WTC11 (cell line): Measurements from ENCODE around the gene C6orf132. TPM values are rescaled to one million over a fixed set of nuclear protein-coding genes. Genes with fewer than 3 reads are reported as not detected.
"Not testable (repeated sequence)": the region's sequence is repeated elsewhere in the genome, so short reads cannot be mapped to it uniquely, and the experiment has no call there.

Experiments used
- ATAC-seq: fragments of 200-7000 bp; cut with Tn5 transposase; 2 replicates; pipeline ENCODE4 v1.10.0; 2021; ENCODE audit warnings: mild to moderate bottlenecking, moderate library complexity
- CTCF ChIA-PET: fragments of 300-600 bp; sonication (Branson Sonifier 250); formaldehyde crosslinking; loops from one replicate; lab custom pipeline; 2021; ENCODE audit warnings: antibody characterized with exemption; lab: Charles Lee
- POLR2A ChIA-PET: fragments of 350-600 bp; sonication (Branson Sonifier 250); formaldehyde crosslinking; loops from one replicate; lab custom pipeline; 2021; ENCODE audit warnings: antibody characterized with exemption; lab: Charles Lee
- DNase-seq: peaks from one replicate; pipeline ENCODE4 v3.0.0; 2021; ENCODE audit warnings: low spot score
- H3K27ac Mint-ChIP-seq: 2 replicates; pipeline ENCODE4 v1.8.0; 2021; ENCODE audit warnings: mixed read lengths
- H3K27me3 Mint-ChIP-seq: 2 replicates; pipeline ENCODE4 v1.8.0; 2021; ENCODE audit warnings: low read depth, mild to moderate bottlenecking, moderate library complexity, mixed read lengths
- H3K36me3 Mint-ChIP-seq: 2 replicates; pipeline ENCODE4 v1.8.0; 2021; ENCODE audit warnings: mixed read lengths
- H3K4me1 Mint-ChIP-seq: 2 replicates; pipeline ENCODE4 v1.8.0; 2022; ENCODE audit warnings: mixed read lengths
- H3K4me3 Mint-ChIP-seq: 2 replicates; pipeline ENCODE4 v1.8.0; 2021; ENCODE audit warnings: mild to moderate bottlenecking, moderate library complexity, mixed read lengths
- H3K9me3 Mint-ChIP-seq: 2 replicates; pipeline ENCODE4 v1.8.0; 2021; ENCODE audit warnings: mixed read lengths
- AFF4 ChIP-seq: sonication (generic); formaldehyde crosslinking; IDR thresholded peaks from 2 replicates; pipeline ENCODE4 v1.8.1; 2023; ENCODE audit warnings: mild to moderate bottlenecking, missing genetic modification reagents, borderline replicate concordance
- CDX4 ChIP-seq: fragments of 250-450 bp; sonication (Bioruptor Pico); IDR thresholded peaks from 2 replicates; pipeline ENCODE4 v1.9.0; 2021; ENCODE audit warnings: moderate library complexity, mild to moderate bottlenecking, inconsistent platforms, borderline replicate concordance
- FOXJ3 ChIP-seq: sonication (generic); formaldehyde crosslinking; IDR thresholded peaks from 2 replicates; pipeline ENCODE4 v1.9.0; 2021; ENCODE audit warnings: missing genetic modification reagents, mild to moderate bottlenecking, borderline replicate concordance
- GABPB1 ChIP-seq: sonication (generic); formaldehyde crosslinking; IDR thresholded peaks from 2 replicates; pipeline ENCODE4 v1.8.1; 2023; ENCODE audit warnings: mild to moderate bottlenecking, missing genetic modification reagents
- HMGA2 ChIP-seq: fragments of 250-450 bp; sonication (Bioruptor Pico); IDR thresholded peaks from 2 replicates; pipeline ENCODE4 v1.4.0; 2021; ENCODE audit warnings: mild to moderate bottlenecking, moderate library complexity
- IRF2 ChIP-seq: sonication (generic); formaldehyde crosslinking; IDR thresholded peaks from 2 replicates; pipeline ENCODE4 v1.8.0; 2022; ENCODE audit warnings: low read depth, missing genetic modification reagents, borderline replicate concordance
- MYBL2 ChIP-seq: sonication (generic); formaldehyde crosslinking; IDR thresholded peaks from 2 replicates; pipeline ENCODE4 v1.8.1; 2023; ENCODE audit warnings: mild to moderate bottlenecking, moderate library complexity, missing genetic modification reagents
- NFE2L1 ChIP-seq: sonication (generic); formaldehyde crosslinking; IDR thresholded peaks from 2 replicates; pipeline ENCODE4 v1.8.1; 2023; ENCODE audit warnings: missing genetic modification reagents
- PRRX2 ChIP-seq: fragments of 250-450 bp; sonication (Bioruptor Pico); IDR thresholded peaks from 2 replicates; pipeline ENCODE4 v1.8.0; 2021; ENCODE audit warnings: mild to moderate bottlenecking
- RELA ChIP-seq: sonication (generic); formaldehyde crosslinking; IDR thresholded peaks from 2 replicates; pipeline ENCODE4 v1.8.1; 2022; ENCODE audit warnings: missing genetic modification reagents, mild to moderate bottlenecking, borderline replicate concordance
- RORB ChIP-seq: fragments of 250-450 bp; sonication (Bioruptor Pico); IDR thresholded peaks from 2 replicates; pipeline ENCODE4 v1.9.0; 2021; ENCODE audit warnings: mild to moderate bottlenecking
- SMAD4 ChIP-seq: sonication (generic); formaldehyde crosslinking; IDR thresholded peaks from 2 replicates; pipeline ENCODE4 v1.8.0; 2022; ENCODE audit warnings: mild to moderate bottlenecking, missing genetic modification reagents
- SOX15 ChIP-seq: fragments of 250-450 bp; sonication (Bioruptor Pico); IDR thresholded peaks from 2 replicates; pipeline ENCODE4 v1.9.0; 2021; ENCODE audit warnings: mild to moderate bottlenecking
- SP1 ChIP-seq: sonication (generic); formaldehyde crosslinking; conservative IDR thresholded peaks from 2 replicates; pipeline ENCODE4 v1.8.1; 2022; ENCODE audit warnings: missing genetic modification reagents
- TEAD1 ChIP-seq: sonication (generic); formaldehyde crosslinking; IDR thresholded peaks from 2 replicates; pipeline ENCODE4 v1.8.0; 2022; ENCODE audit warnings: mild to moderate bottlenecking, missing genetic modification reagents
- ZMAT4 ChIP-seq: fragments of 250-450 bp; sonication (Bioruptor Pico); IDR thresholded peaks from 2 replicates; pipeline ENCODE4 v1.9.0; 2021; ENCODE audit warnings: mild to moderate bottlenecking
- ZNF263 ChIP-seq: sonication (generic); formaldehyde crosslinking; IDR thresholded peaks from 2 replicates; pipeline ENCODE4 v1.8.1; 2022; ENCODE audit warnings: low read depth, mild to moderate bottlenecking, moderate library complexity, missing genetic modification reagents
- ZNF671 ChIP-seq: fragments of 250-450 bp; sonication (Bioruptor Pico); IDR thresholded peaks from 2 replicates; pipeline ENCODE4 v1.8.0; 2021; ENCODE audit warnings: mild to moderate bottlenecking
- total RNA-seq: library from RNA; stranded (reverse); gene quantifications from 3 replicates; pipeline ENCODE4 v1.2.3, GENCODE V29; 2021
- TF ChIP-seq, protein P1 (sequence below): fragments of 200-600 bp; IDR thresholded peaks from 2 replicates; pipeline ENCODE4 v1.8.0; 2022; ENCODE audit warnings: antibody characterized with exemption
- TF ChIP-seq, protein P2 (sequence below): fragments of 250-450 bp; sonication (Bioruptor Pico); conservative IDR thresholded peaks from 2 replicates; pipeline ENCODE4 v1.9.0; 2021; ENCODE audit warnings: mild to moderate bottlenecking

C6orf132 gene
- total RNA-seq, 1 experiment from 2014 or later: 52.6 TPM

- TF ChIP-seq AFF4 (CRISPR knock-in tag) (no peak), TEAD1 (no peak), ZMAT4 (CRISPR knock-in tag) (no peak), RORB (no peak)
Observed at GRCh38 chr6:42171813-42172581, 29.6 kb upstream of the C6orf132 start (continued).

DNA sequence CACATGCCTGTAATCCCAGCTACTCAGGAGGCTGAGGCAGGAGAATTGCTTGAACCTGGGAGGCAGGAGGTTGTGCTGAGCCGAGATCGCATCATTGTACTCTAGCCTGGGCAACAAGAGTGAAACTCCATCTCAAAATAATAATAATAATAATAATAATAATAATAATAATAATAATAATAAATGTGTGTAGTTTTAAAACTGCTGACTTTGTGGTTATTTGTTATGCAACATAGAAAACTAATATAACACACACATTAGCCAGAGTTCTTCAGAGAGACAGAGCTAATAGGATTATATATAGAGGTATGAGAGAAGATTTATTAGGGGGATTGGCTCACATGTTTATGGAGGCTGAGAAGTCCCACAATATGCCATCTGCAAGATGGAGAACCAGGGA, 27.4 kb upstream of the C6orf132 start:
- TF ChIP-seq HMGA2 (CRISPR knock-in tag): peak; percentile 65
- H3K36me3 Mint-ChIP-seq, H3K4me3 Mint-ChIP-seq, H3K9me3 Mint-ChIP-seq, ATAC-seq, POLR2A ChIA-PET, DNase-seq, H3K27ac Mint-ChIP-seq: not testable (repeated sequence)
- Mint-ChIP-seq H3K4me1 (peaks cover 20% of the 10 kb centered on the region), H3K27me3 (peaks cover 11% of the 10 kb centered on the region)
- CTCF ChIA-PET: interaction anchor here (1.1 to 3.7 kb wide), 3 partner anchors 46 to 76 kb away, joined by 4 to 22 read pairs (median 14); partner anchors contain the start of gene MRPS10

DNA sequence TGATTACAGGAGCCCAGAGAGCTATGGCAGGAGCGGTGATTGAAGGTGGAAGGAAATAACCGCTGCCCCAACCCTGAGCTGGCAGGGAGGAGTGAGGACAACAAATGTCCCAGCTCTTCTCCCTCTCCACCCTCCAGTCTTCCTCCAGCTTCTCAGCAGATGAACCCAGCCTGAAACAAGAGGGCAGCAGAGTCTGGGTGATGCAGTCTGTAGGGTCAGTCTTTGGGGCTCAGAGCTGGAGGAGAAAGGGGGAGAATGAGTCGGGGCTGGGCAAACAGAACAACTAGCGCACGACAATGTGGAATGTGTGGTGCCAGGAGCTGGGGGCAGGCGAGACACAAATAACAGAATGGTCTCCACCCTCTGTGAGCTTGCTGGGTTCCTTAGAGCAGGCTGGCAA, 26.2 kb upstream of the C6orf132 start:
- peaks cover 28% of the 10 kb centered on the region for H3K4me1 Mint-ChIP-seq
- no peak for ATAC-seq
- no peak for TF ChIP-seq RELA (CRISPR knock-in tag)
- TF ChIP-seq NFE2L1 (CRISPR knock-in tag): no peak
- TF ChIP-seq GABPB1 (CRISPR knock-in tag): no peak
- no peak for TF ChIP-seq PRRX2 (CRISPR knock-in tag)
- no peak for TF ChIP-seq ZNF263 (CRISPR knock-in tag)
- no peak for TF ChIP-seq ZNF671 (CRISPR knock-in tag)
- TF ChIP-seq RORB: no peak
- TF ChIP-seq MYBL2 (CRISPR knock-in tag): no peak
- TF ChIP-seq SMAD4: no peak
- TF ChIP-seq IRF2 (CRISPR knock-in tag): no peak
- no peak for TF ChIP-seq SOX15
- DNase-seq: no peak
- no peak overlapping the region for H3K4me3 Mint-ChIP-seq
- H3K27ac Mint-ChIP-seq: no peak overlapping the region
- peaks cover 13% of the 10 kb centered on the region for H3K27me3 Mint-ChIP-seq
- H3K9me3 Mint-ChIP-seq: peaks cover 4% of the 10 kb centered on the region
- H3K36me3 Mint-ChIP-seq: no peaks in the 10 kb centered on the region
- ChIA-PET CTCF (interaction anchor here (0.6 to 2.8 kb wide), 10 partner anchors 9 to 82 kb away, joined by 3 to 22 read pairs (median 4); partner anchors contain the start of gene MRPS10), POLR2A (interaction anchor here (0.5 kb wide), 2 partner anchors 50 to 361 kb away, joined by 4 read pairs; no protein-coding TSS in a partner anchor)

DNA sequence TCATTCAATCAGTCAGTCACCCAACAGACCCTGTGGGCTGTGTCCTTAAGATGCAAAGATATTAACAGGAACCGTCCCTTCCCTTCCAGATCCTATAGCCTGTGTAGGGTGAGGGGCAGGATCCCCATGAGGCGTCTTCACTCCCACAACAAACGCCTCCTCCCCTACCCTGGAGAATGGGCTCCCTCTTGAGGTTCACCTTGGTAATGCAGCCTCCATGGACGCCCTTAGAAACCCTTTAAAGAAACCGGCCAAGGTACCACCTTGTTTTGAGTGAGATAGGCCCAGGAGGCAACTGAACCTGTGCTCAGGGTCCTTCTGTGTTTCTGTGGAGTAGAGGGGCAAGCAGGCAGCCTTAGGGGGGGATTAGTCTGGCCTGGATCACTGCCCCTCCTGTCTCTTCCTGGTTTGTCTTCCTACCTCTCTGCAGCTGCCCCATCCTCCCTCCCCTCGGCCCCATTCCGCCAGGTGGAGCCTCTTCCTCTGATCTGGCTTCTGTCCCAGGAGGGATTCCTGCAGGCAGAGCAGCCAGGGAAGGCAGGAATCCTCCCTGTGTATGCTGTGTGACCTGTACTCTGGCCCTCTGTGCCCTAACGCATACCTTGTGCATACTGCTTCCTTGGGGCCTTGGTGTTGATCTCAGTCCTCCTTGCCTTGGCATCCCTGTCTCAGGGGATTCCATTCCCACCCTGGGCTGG, 24.2 kb upstream of the C6orf132 start:
- POLR2A ChIA-PET: interaction anchor here (0.7 kb wide), 1 partner anchor 114 kb away, joined by 4 read pairs; no protein-coding TSS in a partner anchor
- no peak overlapping the region for H3K4me3 Mint-ChIP-seq
- peaks cover 4% of the 10 kb centered on the region for H3K9me3 Mint-ChIP-seq
- CTCF ChIA-PET: interaction anchor here (0.7 to 5.9 kb wide), 21 partner anchors 9 to 381 kb away, joined by 3 to 46 read pairs (median 4); partner anchors contain the start of gene C6orf132
- DNase-seq (peak; percentile 96), ATAC-seq (peak; percentile 91)
- H3K36me3 Mint-ChIP-seq: no peaks in the 10 kb centered on the region
- H3K27ac Mint-ChIP-seq: peak overlapping the region; percentile 81
- peaks cover 45% of the 10 kb centered on the region for H3K4me1 Mint-ChIP-seq
- H3K27me3 Mint-ChIP-seq: peaks cover 11% of the 10 kb centered on the region
- TF ChIP-seq FOXJ3 (CRISPR knock-in tag) (no peak), SP1 (CRISPR knock-in tag) (no peak), CDX4 (CRISPR knock-in tag) (no peak)
- TF ChIP-seq, protein P1, sequence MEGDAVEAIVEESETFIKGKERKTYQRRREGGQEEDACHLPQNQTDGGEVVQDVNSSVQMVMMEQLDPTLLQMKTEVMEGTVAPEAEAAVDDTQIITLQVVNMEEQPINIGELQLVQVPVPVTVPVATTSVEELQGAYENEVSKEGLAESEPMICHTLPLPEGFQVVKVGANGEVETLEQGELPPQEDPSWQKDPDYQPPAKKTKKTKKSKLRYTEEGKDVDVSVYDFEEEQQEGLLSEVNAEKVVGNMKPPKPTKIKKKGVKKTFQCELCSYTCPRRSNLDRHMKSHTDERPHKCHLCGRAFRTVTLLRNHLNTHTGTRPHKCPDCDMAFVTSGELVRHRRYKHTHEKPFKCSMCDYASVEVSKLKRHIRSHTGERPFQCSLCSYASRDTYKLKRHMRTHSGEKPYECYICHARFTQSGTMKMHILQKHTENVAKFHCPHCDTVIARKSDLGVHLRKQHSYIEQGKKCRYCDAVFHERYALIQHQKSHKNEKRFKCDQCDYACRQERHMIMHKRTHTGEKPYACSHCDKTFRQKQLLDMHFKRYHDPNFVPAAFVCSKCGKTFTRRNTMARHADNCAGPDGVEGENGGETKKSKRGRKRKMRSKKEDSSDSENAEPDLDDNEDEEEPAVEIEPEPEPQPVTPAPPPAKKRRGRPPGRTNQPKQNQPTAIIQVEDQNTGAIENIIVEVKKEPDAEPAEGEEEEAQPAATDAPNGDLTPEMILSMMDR: peak; percentile 96
- TF ChIP-seq, protein P2, sequence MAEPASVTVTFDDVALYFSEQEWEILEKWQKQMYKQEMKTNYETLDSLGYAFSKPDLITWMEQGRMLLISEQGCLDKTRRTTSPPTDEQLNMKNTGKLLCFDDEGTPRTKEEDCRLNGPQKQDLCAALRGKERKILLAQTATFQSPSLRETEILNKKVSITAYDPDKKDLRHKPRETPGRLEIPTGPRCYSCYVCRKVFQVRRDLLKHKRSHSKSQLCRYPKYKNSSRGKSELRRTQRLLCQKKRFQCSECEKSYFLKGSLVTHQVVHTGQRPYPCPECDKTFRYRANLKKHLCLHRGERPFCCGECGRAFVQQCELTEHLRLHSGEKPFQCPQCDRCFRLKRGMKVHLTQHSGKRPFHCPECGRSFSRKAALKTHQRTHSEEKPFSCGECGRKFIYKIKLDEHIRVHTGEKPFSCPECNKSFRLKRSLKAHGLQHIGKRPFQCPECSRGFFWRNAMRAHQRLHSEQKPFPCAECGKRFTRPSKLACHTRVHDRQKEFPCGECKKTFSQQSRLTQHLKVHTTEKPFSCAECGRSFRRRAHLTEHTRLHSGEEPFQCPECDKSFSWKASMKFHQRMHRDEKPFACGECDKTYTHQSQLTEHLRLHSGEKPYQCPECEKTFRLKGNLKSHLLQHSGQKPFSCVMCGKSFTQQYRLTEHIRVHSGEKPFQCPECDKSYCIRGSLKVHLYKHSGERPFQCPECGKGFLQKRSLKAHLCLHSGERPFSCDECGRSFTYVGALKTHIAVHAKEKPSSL (CRISPR knock-in tag): no peak
